Fibroblast of the conjunctiva (primary cell): ENCODE data around the gene GDPD2.

ENCODE experiments used
- DNase-seq: peaks from one replicate; pipeline ENCODE4 v3.0.0-alpha.2; 2010; ENCODE audit warnings: low read depth

The GDPD2 gene

DNA sequence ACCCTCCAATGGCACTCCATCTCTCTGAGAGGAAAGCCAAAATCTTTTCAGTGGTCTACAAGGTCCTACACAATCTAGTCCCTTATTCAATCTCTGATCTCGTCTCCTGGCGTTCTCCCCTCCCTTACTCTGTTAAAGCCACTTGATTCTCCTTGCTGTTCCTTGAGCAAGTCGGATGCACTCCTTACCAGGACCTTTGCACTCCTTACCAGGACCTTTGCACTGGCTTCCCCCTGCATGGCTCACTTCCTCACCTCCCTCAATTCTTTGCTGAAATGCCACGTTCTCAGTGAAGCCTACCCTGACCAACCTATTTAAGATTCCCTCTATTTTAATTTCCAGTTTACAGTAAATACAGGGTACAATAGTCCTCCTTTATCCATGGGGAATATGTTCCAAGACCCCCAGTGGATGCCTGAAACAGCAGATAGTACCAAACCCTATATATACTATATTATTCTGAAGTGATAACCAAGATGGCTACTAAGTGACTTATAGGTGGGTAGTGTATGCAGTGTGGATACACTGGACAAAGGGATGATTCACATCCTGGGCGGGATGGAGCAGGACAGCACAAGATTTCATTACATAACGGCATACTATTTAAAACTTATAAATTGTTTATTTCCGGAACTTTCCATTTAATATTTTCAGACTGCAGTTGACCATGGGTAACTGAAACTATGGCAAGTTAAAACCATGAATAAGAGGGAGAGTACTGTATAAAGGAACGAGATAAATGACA lies 15.0 kb downstream of the GDPD2 start:
- no peak for DNase-seq

- no peak for DNase-seq
Observed at GRCh38 chrX:70439016-70439415, 15.9 kb downstream of the GDPD2 start.

GRCh38 chrX:70442224-70442623 lies 19.1 kb downstream of the GDPD2 start:
- no peak for DNase-seq

DNA sequence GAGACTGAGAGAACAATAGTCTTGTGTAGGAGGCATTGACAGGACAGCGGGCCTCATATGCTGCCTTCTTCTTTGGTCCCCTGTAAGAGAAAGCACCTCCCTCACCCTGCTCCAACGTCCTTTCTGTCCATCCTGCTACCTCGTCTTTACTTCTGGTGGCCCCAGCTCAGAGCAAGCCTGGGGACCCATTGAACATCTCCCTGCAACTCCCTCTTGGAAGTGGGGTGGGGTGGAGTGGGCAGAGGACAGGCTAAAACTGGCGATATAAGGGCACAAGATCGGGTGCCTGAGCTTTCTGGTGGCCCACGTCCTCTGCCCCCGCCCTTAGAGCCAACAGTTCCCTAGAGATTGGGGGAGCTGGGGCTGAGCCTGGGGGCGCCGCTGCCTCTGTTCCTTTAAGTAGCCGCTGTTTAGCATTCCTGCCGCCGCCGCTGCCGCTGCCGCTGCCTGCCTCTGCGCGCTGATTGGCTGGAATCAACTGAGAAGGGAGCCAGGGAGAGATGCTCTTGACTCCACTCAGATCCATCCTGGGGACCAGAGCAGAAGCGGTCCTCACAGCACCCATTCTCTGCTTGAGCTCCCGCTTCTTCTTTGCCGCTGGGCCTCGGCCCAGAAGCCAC lies 21.3 kb downstream of the GDPD2 start, which contains the start of gene DLG3:
TSS of gene DLG3 (plus strand) at position 510 of the 620 bp plus-strand sequence. CDS start 367 bp downstream, outside the sequence.
- no peak for DNase-seq

- DNase-seq, result no peak
Observed at GRCh38 chrX:70444946-70445656, 22.0 kb downstream of the GDPD2 start.

DNA sequence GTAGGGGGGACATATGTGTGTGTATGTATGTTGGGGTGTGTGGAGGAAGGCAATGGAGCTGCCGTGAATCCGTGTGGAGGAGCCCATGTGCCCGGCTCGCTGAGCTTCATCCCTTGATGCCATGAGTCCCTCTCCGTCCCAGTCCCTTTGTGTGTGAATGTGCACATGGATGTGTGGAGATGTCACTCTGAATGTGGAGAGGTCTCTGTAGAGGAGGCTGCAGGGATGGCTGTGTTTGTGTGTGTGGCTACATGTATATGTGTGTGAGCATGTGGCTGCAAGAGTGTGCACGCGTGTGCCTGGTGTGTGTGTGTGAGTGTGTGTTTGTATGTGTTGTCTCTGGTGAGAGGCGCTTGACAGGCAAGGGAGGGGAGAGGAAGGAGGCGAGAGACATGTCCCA lies 22.8 kb downstream of the GDPD2 start:
- no peak for DNase-seq

DNA sequence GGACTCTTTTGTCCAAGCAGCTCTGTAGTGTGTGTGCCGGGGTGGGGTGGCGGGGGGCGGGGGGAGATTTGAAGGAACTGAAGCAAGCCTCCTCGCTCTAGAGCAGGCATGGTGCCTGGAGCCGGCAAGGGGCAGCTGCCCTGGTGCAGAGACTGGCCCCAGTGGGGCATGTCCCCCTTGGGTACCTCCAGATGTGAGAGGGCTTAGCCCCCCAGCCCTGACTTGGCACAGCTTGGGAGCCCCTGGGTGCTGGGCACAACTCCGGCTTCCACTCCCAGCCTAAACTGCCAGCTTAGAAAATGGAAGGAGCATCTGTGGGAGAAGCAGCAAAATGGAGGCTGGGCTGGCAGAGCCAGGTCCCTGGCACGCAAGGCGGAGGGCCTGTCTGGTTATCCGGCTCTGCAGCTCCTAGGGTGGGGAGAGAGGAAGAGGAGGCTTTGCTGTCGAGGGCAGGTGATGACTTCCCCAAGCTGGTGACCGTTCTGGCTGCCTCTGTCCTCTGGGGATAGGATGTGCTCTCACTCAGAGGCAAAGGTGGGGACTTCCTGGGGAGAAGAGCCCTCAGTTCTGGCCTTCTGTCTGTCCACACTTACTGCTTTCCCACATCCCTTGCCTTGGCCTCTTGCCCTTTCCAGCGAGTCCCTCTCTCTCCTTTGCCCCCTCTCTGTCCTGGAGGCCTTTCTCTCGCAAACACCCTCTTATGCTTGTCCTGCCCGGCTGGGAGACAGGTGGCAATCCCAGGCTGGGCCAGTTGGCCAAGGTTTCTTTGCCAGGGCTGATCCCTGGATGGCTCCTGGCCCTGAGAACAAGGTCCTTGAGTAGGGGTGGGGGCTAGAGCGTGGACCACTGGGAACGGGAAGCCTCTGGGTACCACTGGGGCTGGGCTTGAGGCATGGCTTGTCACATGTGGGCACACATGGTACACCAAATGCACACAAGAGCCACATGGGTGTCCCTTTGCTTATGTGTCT lies 23.6 kb downstream of the GDPD2 start:
- no peak for DNase-seq

DNA sequence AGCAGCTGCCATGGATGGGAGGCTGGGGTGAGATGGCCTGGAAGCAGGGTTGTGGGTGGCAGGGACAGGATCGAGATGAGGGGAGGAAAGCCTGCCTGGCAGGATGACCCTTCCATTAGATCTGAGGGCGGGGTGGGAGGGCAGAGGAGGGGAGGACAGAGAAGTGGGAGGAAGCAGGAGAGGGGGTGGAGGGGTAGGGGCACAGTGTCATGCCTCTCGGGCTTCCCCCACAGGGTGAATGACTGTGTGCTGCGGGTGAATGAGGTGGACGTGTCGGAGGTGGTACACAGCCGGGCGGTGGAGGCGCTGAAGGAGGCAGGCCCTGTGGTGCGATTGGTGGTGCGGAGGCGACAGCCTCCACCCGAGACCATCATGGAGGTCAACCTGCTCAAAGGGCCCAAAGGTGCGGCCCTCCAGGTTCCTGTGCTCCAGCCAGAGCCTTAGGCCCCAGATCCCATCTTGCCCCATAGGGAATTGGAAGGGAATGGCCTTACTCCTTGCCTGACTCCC lies 26.4 kb downstream of the GDPD2 start:
- no peak for DNase-seq

GRCh38 chrX:70452143-70452733 lies 29.1 kb downstream of the GDPD2 start:
- DNase-seq, result no peak

DNA sequence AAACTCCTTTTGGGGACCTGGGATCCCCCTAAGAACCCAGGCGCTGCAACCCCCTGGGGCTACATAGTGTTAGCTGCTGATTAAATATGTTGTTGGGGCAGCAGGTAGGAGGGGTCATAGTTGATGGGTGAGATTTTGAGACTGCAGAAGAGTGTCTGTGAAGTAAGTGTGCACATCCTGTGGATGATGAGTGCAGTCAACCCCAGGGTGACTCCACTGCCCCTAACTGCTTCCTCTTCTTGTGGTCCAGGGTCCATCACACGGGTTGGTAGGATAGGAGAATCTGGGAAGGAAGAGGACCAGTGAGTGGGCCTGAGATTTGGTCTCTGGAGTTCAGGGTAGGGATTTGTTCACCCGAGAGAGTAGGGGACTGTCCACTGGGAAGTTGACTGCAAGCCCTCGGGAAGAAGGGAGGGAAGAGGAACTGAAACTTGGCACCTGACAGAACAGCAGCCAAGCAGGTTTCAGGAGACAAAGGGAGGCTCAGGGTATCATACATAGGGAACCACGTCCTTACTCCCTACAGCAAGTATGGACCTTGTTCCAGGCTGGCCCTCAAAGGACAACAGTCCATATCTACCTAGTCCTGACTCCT lies 30.0 kb downstream of the GDPD2 start:
- DNase-seq, result no peak

DNA sequence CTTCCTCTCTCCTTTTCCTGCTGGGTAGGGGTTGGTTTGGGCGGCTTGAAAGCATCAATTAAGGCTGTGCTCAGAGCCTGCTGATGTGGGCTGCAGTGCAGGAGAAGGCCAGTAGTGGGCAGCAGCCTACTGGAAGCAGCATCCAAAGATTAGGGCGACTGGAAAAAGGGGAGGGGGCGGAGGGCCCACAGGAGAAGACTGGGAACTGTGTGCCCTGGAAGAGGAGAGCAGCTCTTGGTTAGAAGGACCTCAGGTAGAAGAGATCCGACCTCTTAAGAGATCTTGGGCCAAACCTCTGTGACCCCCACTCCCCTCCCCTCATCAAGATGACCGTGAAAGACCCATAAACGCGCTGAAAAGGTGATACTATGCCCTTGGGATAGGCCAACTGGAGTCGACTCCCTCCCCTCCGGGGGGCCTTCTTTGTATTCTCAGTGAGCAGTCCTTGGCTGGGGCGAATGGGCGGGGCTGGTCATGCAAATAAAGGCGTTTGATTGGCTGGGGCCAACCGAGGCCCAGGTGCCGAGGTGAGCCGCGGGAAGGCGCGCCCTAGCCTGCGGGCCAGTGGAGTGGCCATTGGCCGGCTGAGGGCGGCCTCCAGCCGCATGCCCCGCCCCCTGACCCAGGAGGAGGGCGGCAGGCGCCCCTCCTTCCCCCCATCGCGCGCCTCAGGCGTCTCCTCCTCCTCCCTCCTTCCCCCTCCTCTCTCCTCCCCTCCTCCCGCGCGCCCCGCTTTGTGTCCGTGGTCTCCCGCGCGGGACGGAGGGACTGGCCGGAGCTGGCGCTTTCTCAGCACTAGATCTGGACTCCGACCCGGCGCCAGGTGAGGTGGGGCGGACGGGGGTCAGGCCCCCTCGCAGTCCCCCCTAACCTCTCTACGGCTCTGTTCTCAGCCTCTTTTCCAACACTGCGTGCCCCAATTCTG lies 31.6 kb downstream of the GDPD2 start:
- peak; percentile 47 for DNase-seq

- no peak for DNase-seq
Observed at GRCh38 chrX:70455366-70456202, 32.5 kb downstream of the GDPD2 start.

DNA sequence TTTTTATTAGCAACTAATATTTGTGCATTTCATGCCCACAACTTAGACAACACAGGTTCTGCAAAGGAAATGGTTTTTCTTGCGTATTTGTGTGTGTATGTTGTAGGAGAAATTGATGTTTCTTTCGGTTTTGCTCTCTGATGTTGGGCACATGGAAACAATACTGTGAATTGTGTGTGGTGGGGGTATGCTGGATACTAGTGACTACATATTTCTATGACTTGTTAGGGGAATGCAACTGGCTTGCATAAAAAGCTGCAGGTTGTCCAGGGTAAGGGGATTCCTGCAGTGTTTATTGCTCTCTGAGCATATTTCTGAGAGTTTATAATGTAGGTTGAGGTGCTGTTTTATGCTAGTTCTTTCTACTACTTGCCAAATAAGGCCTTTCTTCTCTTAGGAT lies 33.1 kb downstream of the GDPD2 start:
- no peak for DNase-seq

GRCh38 chrX:70461026-70461425 lies 37.9 kb downstream of the GDPD2 start:
- DNase-seq, result no peak

DNA sequence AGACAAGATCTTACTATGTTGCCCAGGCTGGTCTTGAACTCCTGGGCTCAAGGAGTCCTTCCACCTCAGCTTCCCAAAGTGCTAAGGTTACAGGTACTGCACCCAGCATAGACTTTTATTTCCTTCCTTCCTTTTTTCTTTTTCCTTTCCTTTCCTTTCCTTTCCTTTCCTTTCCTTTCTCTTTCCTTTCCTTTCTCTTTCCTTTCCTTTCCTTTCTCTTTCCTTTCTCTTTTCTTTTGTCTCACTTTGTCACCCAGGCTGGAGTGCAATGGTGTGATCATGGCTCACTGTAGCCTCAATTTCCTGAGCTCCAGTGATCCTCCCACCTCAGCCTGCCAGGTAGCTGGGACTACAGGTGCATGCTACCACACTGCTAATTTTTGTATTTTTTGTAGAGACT lies 40.9 kb downstream of the GDPD2 start:
- no peak for DNase-seq

GRCh38 chrX:70466968-70467367 lies 43.9 kb downstream of the GDPD2 start:
- no peak for DNase-seq

DNA sequence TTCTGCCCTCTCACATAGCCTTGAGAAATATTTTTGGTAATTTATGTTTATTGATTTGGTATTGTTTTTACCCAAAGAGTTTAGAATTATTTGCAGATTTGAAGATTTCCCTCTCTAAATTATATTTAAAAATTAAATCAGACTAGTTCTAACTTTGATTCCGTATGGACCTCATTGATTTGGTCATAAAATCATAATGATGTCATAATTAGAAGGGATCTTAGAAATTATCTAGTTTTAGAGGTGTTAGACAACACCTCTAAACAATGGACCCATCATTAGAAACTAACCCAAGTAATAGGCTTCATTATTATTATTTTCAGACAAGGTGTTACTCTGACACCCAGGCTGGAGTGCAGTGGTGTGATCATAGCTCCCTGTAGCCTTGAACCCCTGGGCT lies 45.6 kb downstream of the GDPD2 start:
- DNase-seq, result no peak

DNA sequence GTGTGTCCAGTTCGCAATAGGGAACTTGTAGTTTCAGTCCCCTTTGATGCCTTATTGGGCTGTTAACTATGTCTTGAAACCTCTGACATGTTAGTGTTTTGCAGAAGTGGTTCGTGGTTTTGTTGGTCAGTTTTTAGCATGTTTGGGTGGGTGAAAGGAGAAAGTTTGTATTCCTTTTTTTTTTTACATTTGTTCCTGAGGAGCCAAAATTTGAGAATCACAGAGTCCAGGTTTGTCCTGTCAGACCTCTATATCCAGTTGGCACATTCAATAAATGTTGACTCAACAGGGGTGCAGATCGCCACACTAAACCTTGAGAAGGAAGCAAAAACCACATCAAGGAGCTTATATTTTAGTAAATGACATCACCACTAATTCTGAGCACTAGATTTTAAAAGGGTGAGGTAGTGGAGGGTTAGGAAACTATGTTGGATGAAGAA lies 47.8 kb downstream of the GDPD2 start:
- DNase-seq, result no peak
